Urinary bladder (tissue), 4 donors: ENCODE data around the gene TRMO. TPM values are rescaled to one million over a fixed set of nuclear protein-coding genes. Genes with fewer than 3 reads are reported as not detected.

Source experiments
- DNase-seq: peaks from one replicate; pipeline ENCODE4 v3.0.0-alpha.2; 2015; ENCODE audit errors: extremely low spot score
- H3K27ac ChIP-seq: one replicate; pipeline ENCODE4 v1.5.1; 2013; ENCODE audit warnings: low read depth, mild to moderate bottlenecking, moderate library complexity
- H3K36me3 ChIP-seq: one replicate; pipeline ENCODE4 v1.6.1; 2013; ENCODE audit warnings: mild to moderate bottlenecking, moderate library complexity; ENCODE audit not compliant: insufficient read depth
- H3K4me1 ChIP-seq: one replicate; pipeline ENCODE4 v1.6.1; 2013; ENCODE audit warnings: mild to moderate bottlenecking, moderate library complexity; ENCODE audit not compliant: insufficient read depth
- H3K4me3 ChIP-seq: one replicate; pipeline ENCODE4 v1.5.1; 2013; ENCODE audit warnings: low read depth, low read length
- WGBS: extraction: QIAGEN DNeasy Blood & Tissue Kit; methylation state at CpG from one replicate; pipeline ENCODE4 v1.1.7; 2013; 5-methylcytosine and 5-hydroxymethylcytosine counted together
- polyA plus RNA-seq: library from polyadenylated mRNA; stranded (reverse); fragments of 200-250 nt; gene quantifications from one replicate; pipeline ENCODE4 v1.2.3, GENCODE V29; 2013
- total RNA-seq: library from RNA; depleted of rRNA; stranded (reverse); fragments of >200 nt; gene quantifications from one replicate; pipeline ENCODE4 v1.2.3, GENCODE V29; 2014
- donor health status: healthy with polysubstance abuse.
- donor health status: healthy.

Gene TRMO
- total and polyA plus RNA-seq, 2 donors, result 9.9 to 17.2 TPM

GRCh38 chr9:97875111-97875510 lies 47.2 kb downstream of the TRMO start:
- Histone ChIP-seq H3K27ac (no peak overlapping the region), H3K4me3 (no peak overlapping the region), H3K36me3 (no peaks in the 10 kb centered on the region), H3K4me1 (no peaks in the 10 kb centered on the region)
- WGBS, result 87% methylated on average over 5 of the region's 5 CpGs
- DNase-seq, result no peak

GRCh38 chr9:97874624-97875023 lies 47.7 kb downstream of the TRMO start:
- 73% methylated on average over 6 of the region's 6 CpGs for WGBS
- DNase-seq, result no peak

GRCh38 chr9:97873882-97874281 lies 48.4 kb downstream of the TRMO start:
- peaks cover 2% of the 10 kb centered on the region for H3K36me3 ChIP-seq
- no peak overlapping the region for H3K27ac ChIP-seq
- no peaks in the 10 kb centered on the region for H3K4me1 ChIP-seq
- H3K4me3 ChIP-seq, result no peak overlapping the region
- no peak for DNase-seq
- WGBS, result 75% methylated on average over 6 of the region's 6 CpGs

More at GRCh38 chr9:97874624-97875023, 47.7 kb downstream of the TRMO start:
- Histone ChIP-seq H3K36me3 (peaks cover 2% of the 10 kb centered on the region), H3K4me3 (no peak overlapping the region), H3K27ac (no peak overlapping the region), H3K4me1 (no peaks in the 10 kb centered on the region)

DNA sequence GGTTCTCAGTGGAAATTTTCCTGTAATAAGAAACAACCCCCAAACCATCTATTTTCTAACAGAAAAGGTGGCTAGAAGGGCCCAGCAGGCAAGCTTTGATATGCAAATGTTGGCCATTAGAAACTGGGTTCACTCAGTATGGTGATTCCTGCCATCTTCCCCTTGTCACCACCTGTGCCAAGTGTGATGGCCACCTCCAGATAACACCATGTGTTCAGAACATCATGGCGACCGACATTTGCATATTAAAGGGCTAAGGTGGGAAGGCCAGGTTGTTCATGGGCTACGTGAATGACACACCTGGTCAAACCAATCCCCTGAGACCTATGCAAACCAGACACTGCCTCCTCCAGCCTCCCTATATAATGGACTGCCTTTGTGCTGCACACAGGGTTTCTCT lies 48.9 kb downstream of the TRMO start:
- 84% methylated on average over 3 of the region's 3 CpGs for WGBS
- H3K4me3 ChIP-seq, result no peak overlapping the region
- no peak overlapping the region for H3K27ac ChIP-seq
- peaks cover 2% of the 10 kb centered on the region for H3K36me3 ChIP-seq
- DNase-seq, result no peak
- no peaks in the 10 kb centered on the region for H3K4me1 ChIP-seq

GRCh38 chr9:97868859-97869258 lies 53.4 kb downstream of the TRMO start:
- WGBS, result 45% methylated on average over 3 of the region's 3 CpGs

GRCh38 chr9:97866848-97867247 lies 55.5 kb downstream of the TRMO start:
- peaks cover 2% of the 10 kb centered on the region for H3K36me3 ChIP-seq

More at GRCh38 chr9:97868859-97869258, 53.4 kb downstream of the TRMO start:
- DNase-seq, result no peak
- peaks cover 2% of the 10 kb centered on the region for H3K36me3 ChIP-seq
- H3K27ac ChIP-seq, result no peak overlapping the region
- H3K4me3 ChIP-seq, result no peak overlapping the region
- no peaks in the 10 kb centered on the region for H3K4me1 ChIP-seq

GRCh38 chr9:97866300-97866699 lies 56.0 kb downstream of the TRMO start:
- 100% methylated on average over 1 of the region's 1 CpG for WGBS
- Histone ChIP-seq H3K4me1 (no peaks in the 10 kb centered on the region), H3K27ac (no peak overlapping the region), H3K36me3 (peaks cover 2% of the 10 kb centered on the region), H3K4me3 (no peak overlapping the region)
- no peak for DNase-seq

More at GRCh38 chr9:97866848-97867247, 55.5 kb downstream of the TRMO start:
- no peak for DNase-seq
- no peak overlapping the region for H3K4me3 ChIP-seq
- no peak overlapping the region for H3K27ac ChIP-seq
- no peaks in the 10 kb centered on the region for H3K4me1 ChIP-seq

DNA sequence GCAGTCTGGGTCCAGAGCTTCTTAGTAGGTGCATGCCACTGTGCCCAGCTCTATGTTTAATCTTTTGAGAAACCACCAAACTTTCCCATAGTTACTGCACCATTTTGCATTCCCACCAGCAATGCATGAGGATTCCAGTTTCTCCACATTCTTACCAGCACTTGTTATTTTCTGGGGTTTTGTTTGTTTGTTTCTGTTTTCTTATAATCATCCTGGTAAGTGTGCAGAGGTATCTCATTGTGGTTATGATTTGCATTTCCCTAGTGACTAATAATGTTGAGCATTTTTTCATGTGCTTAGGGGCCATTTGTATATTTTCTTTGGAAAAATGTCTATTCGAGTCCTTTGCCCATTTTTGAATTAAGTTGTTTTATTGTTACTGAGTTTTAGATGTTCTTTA lies 57.9 kb downstream of the TRMO start:
- no peaks in the 10 kb centered on the region for H3K4me1 ChIP-seq
- H3K27ac ChIP-seq, result no peak overlapping the region
- H3K36me3 ChIP-seq, result no peaks in the 10 kb centered on the region
- DNase-seq, result no peak
- WGBS, result 72% methylated on average over 1 of the region's 1 CpG
- no peak overlapping the region for H3K4me3 ChIP-seq

- 61% methylated on average over 7 of the region's 7 CpGs for WGBS
- H3K4me1 ChIP-seq, result no peaks in the 10 kb centered on the region
These were observed 59.0 kb downstream of the TRMO start for GRCh38 chr9:97863314-97863713.

GRCh38 chr9:97861148-97861475 lies 61.2 kb downstream of the TRMO start:
- no peak overlapping the region for H3K4me3 ChIP-seq
- H3K36me3 ChIP-seq, result no peaks in the 10 kb centered on the region
- H3K4me1 ChIP-seq, result no peaks in the 10 kb centered on the region
- no peak for DNase-seq
- H3K27ac ChIP-seq, result no peak overlapping the region
- WGBS, result 70% methylated on average over 5 of the region's 5 CpGs

More at GRCh38 chr9:97863314-97863713, 59.0 kb downstream of the TRMO start:
- Histone ChIP-seq H3K27ac (no peak overlapping the region), H3K4me3 (no peak overlapping the region), H3K36me3 (no peaks in the 10 kb centered on the region)
- DNase-seq, result no peak

DNA sequence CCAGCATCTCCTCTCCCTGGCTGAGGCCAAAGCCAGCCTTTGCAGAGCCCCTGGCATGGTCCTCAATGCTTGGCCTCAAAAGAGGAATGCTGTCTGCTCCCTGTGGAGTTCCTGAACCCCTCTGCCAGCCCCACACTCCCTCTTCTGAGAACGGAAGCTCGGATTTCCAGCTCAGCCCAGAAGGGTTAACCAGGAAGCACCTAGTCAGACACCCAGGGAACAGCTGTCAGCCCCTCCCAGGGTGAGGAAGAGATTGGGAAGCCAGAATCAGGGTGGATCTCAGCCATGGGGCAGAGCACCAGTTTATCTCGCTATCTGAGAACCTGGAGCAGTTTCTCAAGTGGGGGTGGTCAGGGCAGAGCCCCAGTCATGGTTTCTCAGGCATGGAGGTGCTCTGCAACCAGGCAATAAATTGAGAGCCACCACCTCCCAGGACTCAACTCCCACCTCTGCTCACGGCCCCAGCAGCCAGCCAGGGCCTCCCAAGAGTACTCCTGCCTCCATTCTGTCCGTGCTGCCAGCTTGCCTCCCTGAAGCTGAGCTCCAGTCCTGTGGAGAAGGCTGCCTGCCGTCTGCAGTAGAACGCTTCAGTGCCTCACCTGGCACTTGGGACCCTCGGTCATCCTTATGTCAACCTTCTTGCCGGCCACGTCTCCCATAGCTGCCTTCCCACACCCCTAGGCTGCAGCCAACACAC lies 61.7 kb downstream of the TRMO start:
- Histone ChIP-seq H3K4me1 (no peaks in the 10 kb centered on the region), H3K27ac (no peak overlapping the region), H3K36me3 (no peaks in the 10 kb centered on the region), H3K4me3 (no peak overlapping the region)
- WGBS, result 38% methylated on average over 10 of the region's 10 CpGs
- no peak for DNase-seq

DNA sequence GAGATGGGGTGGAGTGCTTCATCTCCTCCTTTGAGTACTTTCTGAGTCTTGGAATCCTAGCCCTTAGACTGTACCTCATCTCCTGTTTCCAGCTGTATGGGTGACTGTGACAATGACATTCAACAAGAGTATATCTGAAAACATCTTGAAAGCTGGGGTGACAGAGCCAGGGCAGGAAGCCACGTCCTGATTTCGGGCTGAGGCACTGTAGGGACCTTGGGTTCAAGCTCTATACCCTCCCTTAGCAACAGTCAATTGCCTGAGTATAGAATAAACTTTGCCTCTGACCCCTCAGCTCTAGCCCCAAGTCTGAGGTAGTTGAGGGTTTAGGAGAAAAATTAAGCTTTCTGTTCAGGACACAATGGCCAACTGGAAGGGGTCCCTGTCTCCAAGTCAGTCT lies 63.0 kb downstream of the TRMO start:
- DNase-seq, result no peak
- 41% methylated on average over 2 of the region's 2 CpGs for WGBS
- no peaks in the 10 kb centered on the region for H3K4me1 ChIP-seq
- H3K4me3 ChIP-seq, result no peak overlapping the region
- H3K36me3 ChIP-seq, result no peaks in the 10 kb centered on the region
- H3K27ac ChIP-seq, result no peak overlapping the region

DNA sequence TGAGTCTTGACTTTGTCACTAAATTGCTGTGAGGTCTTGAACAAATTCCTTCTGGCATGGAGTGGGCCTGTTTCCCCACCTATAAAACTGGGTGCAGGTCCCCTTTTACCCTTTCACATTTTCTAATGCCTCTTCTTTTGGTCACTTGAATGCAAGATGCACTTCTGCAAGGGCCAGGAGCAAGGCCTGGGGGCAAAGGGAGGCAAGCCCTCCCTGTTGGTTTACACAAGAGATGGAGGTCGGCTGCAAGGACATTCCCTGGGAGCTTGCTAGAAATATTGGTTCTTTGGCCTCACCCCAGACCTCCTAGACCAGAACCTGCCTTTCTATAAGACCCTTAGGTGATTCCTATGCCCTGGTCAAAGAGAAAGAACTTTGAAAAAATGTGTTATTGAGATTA lies 63.5 kb downstream of the TRMO start:
- 29% methylated on average over 1 of the region's 1 CpG for WGBS
- DNase-seq, result no peak
- no peak overlapping the region for H3K27ac ChIP-seq

GRCh38 chr9:97858393-97858713 lies 63.9 kb downstream of the TRMO start:
- WGBS, result 9% methylated on average over 6 of the region's 6 CpGs
- DNase-seq, result no peak
- H3K4me1 ChIP-seq, result no peaks in the 10 kb centered on the region
- H3K36me3 ChIP-seq, result no peaks in the 10 kb centered on the region
- H3K4me3 ChIP-seq, result no peak overlapping the region
- no peak overlapping the region for H3K27ac ChIP-seq

More for the DNA sequence above, 63.5 kb downstream of the TRMO start:
- Histone ChIP-seq H3K36me3 (no peaks in the 10 kb centered on the region), H3K4me3 (no peak overlapping the region), H3K4me1 (no peaks in the 10 kb centered on the region)
